Spleen (tissue), 11 donors: ENCODE results near the gene KIF26B. TPM values are rescaled to one million over a fixed set of nuclear protein-coding genes. Genes with fewer than 3 reads are reported as not detected.

Experiments
- DNase-seq: peaks from one replicate; pipeline ENCODE4 v3.0.0-alpha.2; 2020
- H3K27ac ChIP-seq, 8 donors: fragments of 200-600 bp; sonication (generic) in 7 of 8; 1 replicate in 4 of 8; 2 replicates in 4 of 8; pipeline versions ENCODE4 v1.5.0 to v1.8.0; 2016 to 2021; ENCODE audit warnings: inconsistent platforms in 4 of 8, mild to moderate bottlenecking in 4 of 8, moderate library complexity in 1 of 8
- H3K27me3 ChIP-seq, 7 donors: fragments of 200-600 bp; sonication (generic) in 6 of 7; replicated peaks in 1 of 7; 1 replicate in 4 of 7; 2 replicates in 3 of 7; pipeline versions ENCODE4 v1.5.0 to v1.8.0; 2016 to 2021; ENCODE audit warnings: inconsistent platforms in 3 of 7, mild to moderate bottlenecking in 1 of 7
- H3K36me3 ChIP-seq, 6 donors: fragments of 200-600 bp; sonication (generic) in 5 of 6; 1 replicate in 4 of 6; 2 replicates in 2 of 6; pipeline versions ENCODE4 v1.5.0 to v1.8.0; 2016 to 2021; ENCODE audit warnings: inconsistent platforms in 2 of 6
- H3K4me1 ChIP-seq, 6 donors: fragments of 200-600 bp; sonication (generic) in 5 of 6; 1 replicate in 3 of 6; 2 replicates in 3 of 6; pipeline versions ENCODE4 v1.5.0 to v1.8.0; 2016 to 2021; ENCODE audit warnings: inconsistent platforms in 3 of 6
- H3K4me3 ChIP-seq, 8 donors: fragments of 200-600 bp; sonication (generic) in 7 of 8; 1 replicate in 4 of 8; 2 replicates in 4 of 8; pipeline versions ENCODE4 v1.5.0 to v1.8.0; 2016 to 2021; ENCODE audit warnings: inconsistent platforms in 4 of 8, mild to moderate bottlenecking in 4 of 8, moderate library complexity in 2 of 8
- H3K9me3 ChIP-seq, 8 donors: fragments of 200-600 bp; sonication (generic) in 7 of 8; 1 replicate in 4 of 8; 2 replicates in 4 of 8; pipeline versions ENCODE4 v1.5.0 to v1.8.0; 2016 to 2021; ENCODE audit warnings: inconsistent platforms in 4 of 8
- CTCF ChIP-seq, 11 experiments: fragments of 200-600 bp in 7 of 11; fragments of 450-650 bp in 4 of 11; sonication (generic) in 4 of 11; IDR thresholded peaks in 8 of 11; conservative IDR thresholded peaks in 3 of 11; 1 replicate in 7 of 11; 2 replicates in 4 of 11; pipeline versions ENCODE4 v1.4.0 to v1.8.0; 2016 to 2021; ENCODE audit warnings: antibody characterized with exemption in 11 of 11, inconsistent platforms in 4 of 11, mild to moderate bottlenecking in 1 of 11
- POLR2A ChIP-seq, 3 donors: fragments of 450-650 bp; IDR thresholded peaks; one replicate each; pipeline ENCODE4 v1.5.1; 2017; ENCODE audit warnings: antibody characterized with exemption in 3 of 3, mild to moderate bottlenecking in 1 of 3
- POLR2AphosphoS5 ChIP-seq, 3 donors: sonication (generic); formaldehyde crosslinking; IDR thresholded peaks; one replicate each; pipeline ENCODE4 v1.5.1; 2017; ENCODE audit warnings: antibody characterized with exemption in 3 of 3
- WGBS, 5 donors: extraction: QIAGEN DNeasy Blood & Tissue Kit in 3 of 5; methylation state at CpG; one replicate each; pipeline versions ENCODE4 v1.1.5 to v1.1.7; 2013 to 2018; 5-methylcytosine and 5-hydroxymethylcytosine counted together
- intact Hi-C: fragments of 100-400 bp; cut with DNase I; formaldehyde crosslinking; loops from one replicate; pipeline ENCODE4 v1.15.0; 2023; ENCODE audit warnings: low total_unique reads
- polyA plus RNA-seq, 3 donors: library from polyadenylated mRNA; stranded (reverse); fragments of 200-250 nt; gene quantifications; one replicate each; pipeline ENCODE4 v1.2.1, GENCODE V29; 2013
- total RNA-seq, 7 donors: library from RNA; depleted of rRNA in 3 of 7; stranded (reverse); fragments of >200 nt in 3 of 7; fragmentation: NEBNext Ultra II Directional in 4 of 7; extraction: Animal tissue kit (Norgen Biotek cat#: 25700) in 4 of 7; gene quantifications; one replicate each; pipeline versions ENCODE4 v1.1.0 to v1.2.1, GENCODE V29; 2016 to 2021
- donor health status: healthy with polysubstance abuse.
- donor health status: DM: no; HTN: no; CAD: no; lungs with moderate emphysema.
- donor health status: DM: no; HTN: no; CAD: no.
- donor health status: Bipolar disorder and iron deficiency.
- donor health status: healthy.
- donor health status: DM: no; HTN: no; CAD: no.
- donor health status: DM: yes; HTN: yes; CAD: no.

The KIF26B gene
- total and polyA plus RNA-seq, 10 donors: 0.07 to 4.5 (median 0.60) TPM; not detected in 1

GRCh38 chr1:245375789-245376460, 221.1 kb downstream of the KIF26B start:
- WGBS, 5 donors: 81 to 92% (median 84%) methylated on average over 12 of the region's 12 CpGs
- H3K27ac ChIP-seq: no peak overlapping the region
- DNase-seq: no peak
- H3K9me3 ChIP-seq: no peaks in the 10 kb centered on the region
- TF ChIP-seq POLR2A (IDR thresholded peaks at IDR 0.05): no peak
- H3K4me3 ChIP-seq: no peak overlapping the region
- no peaks in the 10 kb centered on the region for H3K4me1 ChIP-seq
- intact Hi-C loops: no loop called here
- no peaks in the 10 kb centered on the region for H3K27me3 ChIP-seq
- no peaks in the 10 kb centered on the region for H3K36me3 ChIP-seq

GRCh38 chr1:245377854-245378253, 223.1 kb downstream of the KIF26B start:
- Histone ChIP-seq H3K4me3 (no peak overlapping the region), H3K4me1 (no peaks in the 10 kb centered on the region), H3K27me3 (no peaks in the 10 kb centered on the region), H3K36me3 (no peaks in the 10 kb centered on the region), H3K9me3 (no peaks in the 10 kb centered on the region), H3K27ac (no peak overlapping the region)
- intact Hi-C loops: no loop called here
- TF ChIP-seq POLR2AphosphoS5 (IDR thresholded peaks at IDR 0.05) (no peak), POLR2A (IDR thresholded peaks at IDR 0.05) (no peak), CTCF (IDR thresholded peaks at IDR 0.05 in 8 of 11, conservative IDR thresholded peaks at IDR 0.05 in 3 of 11) (no peak)
- DNase-seq: no peak
- WGBS, 5 donors: 63 to 83% (median 76%) methylated on average over 5 of the region's 5 CpGs

- Histone ChIP-seq H3K27ac (no peak overlapping the region), H3K4me1 (no peaks in the 10 kb centered on the region), H3K9me3 (no peaks in the 10 kb centered on the region), H3K4me3 (no peak overlapping the region), H3K36me3 (no peaks in the 10 kb centered on the region), H3K27me3 (no peaks in the 10 kb centered on the region)
- WGBS, 5 donors: 7 to 18% (median 10%) methylated on average over 2 of the region's 2 CpGs
- intact Hi-C loops: no loop called here
- TF ChIP-seq POLR2AphosphoS5 (IDR thresholded peaks at IDR 0.05) (no peak), POLR2A (IDR thresholded peaks at IDR 0.05) (no peak), CTCF (IDR thresholded peaks at IDR 0.05 in 8 of 11, conservative IDR thresholded peaks at IDR 0.05 in 3 of 11) (no peak)
- DNase-seq: no peak
Observed at GRCh38 chr1:245378311-245378722, 223.5 kb downstream of the KIF26B start.

- H3K27me3 ChIP-seq: no peaks in the 10 kb centered on the region
- H3K36me3 ChIP-seq: no peaks in the 10 kb centered on the region
- TF ChIP-seq CTCF (IDR thresholded peaks at IDR 0.05 in 8 of 11, conservative IDR thresholded peaks at IDR 0.05 in 3 of 11): no peak
- TF ChIP-seq POLR2AphosphoS5 (IDR thresholded peaks at IDR 0.05): no peak
- TF ChIP-seq POLR2A (IDR thresholded peaks at IDR 0.05): no peak
- H3K4me3 ChIP-seq: no peak overlapping the region
- H3K27ac ChIP-seq: no peak overlapping the region
- 88 to 92% (median 90%) methylated on average over 5 of the region's 5 CpGs for WGBS, 5 donors
- no peak for DNase-seq
- intact Hi-C loops: no loop called here
- no peaks in the 10 kb centered on the region for H3K4me1 ChIP-seq
- no peaks in the 10 kb centered on the region for H3K9me3 ChIP-seq
Observed at GRCh38 chr1:245378745-245379144, 224.0 kb downstream of the KIF26B start.
